Prostate gland (tissue), 2 donors: ENCODE measurements around the gene APOOL.

ENCODE experiments used
- CTCF ChIP-seq, 4 experiments: fragments of 200-600 bp in 2 of 4; fragments of 450-650 bp in 2 of 4; sonication (generic) in 2 of 4; IDR thresholded peaks; 1 replicate in 3 of 4; 2 replicates in 1 of 4; pipeline ENCODE4 v1.5.1; 2016 to 2019; ENCODE audit warnings: antibody characterized with exemption in 4 of 4, mild to moderate bottlenecking in 2 of 4, moderate library complexity in 2 of 4
- POLR2A ChIP-seq: fragments of 450-650 bp; IDR thresholded peaks from one replicate; pipeline ENCODE4 v1.6.1; 2016; ENCODE audit warnings: antibody characterized with exemption, mild to moderate bottlenecking
- POLR2AphosphoS5 ChIP-seq: sonication (generic); formaldehyde crosslinking; IDR thresholded peaks from one replicate; pipeline ENCODE4 v1.6.1; 2017; ENCODE audit warnings: antibody characterized with exemption

- TF ChIP-seq POLR2A, result no peak
- TF ChIP-seq CTCF (IDR thresholded peaks at IDR 0.05), result peak in 1 of 4 experiments; percentile 12
- TF ChIP-seq POLR2AphosphoS5, result no peak
Measured at GRCh38 chrX:85052636-85053343, 49.1 kb downstream of the APOOL start.
